Skeletal muscle cell (primary cell): Measurements from ENCODE around the gene APPL2.
"Not testable (repeated sequence)": the region's sequence is repeated elsewhere in the genome, so short reads cannot be mapped to it uniquely, and the experiment has no call there.

Source experiments
- DNase-seq: peaks from one replicate; pipeline ENCODE4 v3.0.0-alpha.2; 2010; ENCODE audit warnings: low read depth
- H3K4me3 ChIP-seq: 2 replicates; pipeline ENCODE4 v1.5.1; 2011; ENCODE audit warnings: low read depth, mild to moderate bottlenecking, control low read depth, low read length, moderate library complexity

Gene APPL2

DNA sequence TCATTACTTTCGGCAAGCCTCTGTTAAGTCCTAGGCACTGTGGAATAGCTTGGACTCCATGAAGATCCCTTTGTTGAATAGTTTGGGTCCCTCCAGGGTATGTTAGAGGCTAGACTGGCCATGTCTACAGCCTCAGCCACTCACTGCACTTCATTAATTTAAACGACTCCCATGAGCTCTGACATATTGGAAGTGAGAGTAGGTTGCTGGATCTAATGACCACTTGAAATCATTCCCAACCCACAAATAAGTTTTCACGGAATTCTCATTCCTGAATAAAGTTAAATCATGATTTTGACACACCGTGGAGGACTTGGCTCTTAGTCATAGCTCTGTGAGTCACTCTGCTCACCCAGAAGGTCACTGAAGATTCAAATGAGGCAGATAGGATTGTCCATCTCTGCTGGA is 21.4 kb upstream of the APPL2 start:
- no peak overlapping the region for H3K4me3 ChIP-seq
- DNase-seq: peak; percentile 75

DNA sequence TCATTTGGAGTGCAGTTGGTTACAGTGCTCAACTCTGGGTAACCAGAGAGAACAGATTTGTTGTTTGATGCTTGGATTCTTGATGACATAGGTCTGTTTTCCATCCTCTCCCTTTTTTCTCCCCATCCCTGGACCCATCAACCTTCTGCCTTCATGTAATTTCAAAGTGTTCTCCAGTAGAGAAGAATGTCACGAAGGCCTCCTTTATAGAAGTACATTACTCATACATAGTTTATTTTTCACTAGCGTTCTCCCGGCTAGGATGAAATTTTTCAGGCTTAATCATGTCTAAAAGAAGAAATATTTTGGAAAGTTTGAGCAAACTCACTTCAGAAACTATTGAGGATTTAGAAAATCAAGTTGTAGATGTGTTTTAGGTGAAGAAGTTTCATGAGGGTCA is 20.9 kb upstream of the APPL2 start:
- no peak overlapping the region for H3K4me3 ChIP-seq
- DNase-seq: peak; percentile 49

- DNase-seq, H3K4me3 ChIP-seq: not testable (repeated sequence)
These were observed 20.5 kb upstream of the APPL2 start for GRCh38 chr12:105256431-105256830.

DNA sequence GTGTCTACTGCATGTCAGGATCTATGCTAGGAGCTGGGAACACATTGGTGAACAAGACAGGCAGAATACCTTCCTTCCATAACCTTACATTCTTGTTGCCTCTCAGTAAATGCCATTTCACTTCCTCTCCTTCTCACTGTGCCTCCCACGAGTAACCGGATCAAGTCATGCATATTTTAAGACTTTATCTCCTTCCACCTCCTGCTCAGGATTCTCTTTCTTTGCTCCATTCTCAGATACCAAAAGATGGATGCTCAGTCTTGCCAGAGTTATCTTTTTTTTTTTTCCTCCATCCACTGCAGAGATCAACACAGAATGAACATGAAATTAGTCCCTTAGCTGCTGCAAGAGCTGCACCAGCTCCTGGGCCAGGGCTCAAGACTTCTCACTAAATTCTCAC is 20.0 kb upstream of the APPL2 start:
- H3K4me3 ChIP-seq: no peak overlapping the region
- no peak for DNase-seq

GRCh38 chr12:105253866-105254513 is 18.0 kb upstream of the APPL2 start:
- peak; percentile 33 for DNase-seq
- no peak overlapping the region for H3K4me3 ChIP-seq

DNA sequence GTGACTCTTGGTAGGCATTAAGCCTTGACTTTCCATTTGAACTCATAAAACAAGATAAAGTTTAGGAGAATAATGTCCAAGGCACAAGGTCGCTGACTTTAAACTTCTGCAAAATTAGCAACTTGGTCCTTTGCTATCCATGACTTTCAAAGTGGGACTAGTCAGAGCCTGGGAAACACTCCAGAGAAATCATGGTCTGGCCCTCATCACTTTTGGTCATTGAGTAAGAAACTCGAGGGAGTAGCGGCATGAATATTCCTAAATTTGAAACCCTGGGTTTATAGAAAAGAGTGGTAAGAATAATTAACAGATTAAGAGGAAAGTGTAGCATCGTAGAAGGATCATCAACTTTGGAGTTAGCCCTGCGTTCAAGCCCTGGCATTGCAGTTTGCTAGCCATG is 16.9 kb upstream of the APPL2 start:
- DNase-seq: no peak
- H3K4me3 ChIP-seq: no peak overlapping the region

- not testable (repeated sequence) for DNase-seq, H3K4me3 ChIP-seq
These were observed 9.9 kb upstream of the APPL2 start for GRCh38 chr12:105245776-105246427.

DNA sequence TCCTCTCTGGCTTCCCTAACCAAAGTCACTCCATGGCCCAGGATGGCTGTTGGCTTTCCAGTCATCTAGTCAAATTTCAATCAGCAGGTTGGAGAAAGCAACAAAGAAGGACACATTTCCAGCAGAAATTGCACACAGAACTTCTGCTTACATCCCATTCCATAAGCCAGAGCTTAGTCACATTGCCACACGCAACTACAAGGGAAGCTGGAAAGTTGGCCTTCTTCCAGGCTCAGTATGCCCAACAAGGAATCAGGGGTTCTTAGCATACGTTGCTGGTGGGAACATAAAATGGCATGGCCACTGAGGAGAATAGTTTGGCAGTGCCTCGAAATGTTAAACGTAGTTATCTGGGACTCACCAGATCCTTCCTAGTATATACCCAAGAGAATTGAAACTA is 9.3 kb upstream of the APPL2 start:
- DNase-seq: no peak
- no peak overlapping the region for H3K4me3 ChIP-seq

DNA sequence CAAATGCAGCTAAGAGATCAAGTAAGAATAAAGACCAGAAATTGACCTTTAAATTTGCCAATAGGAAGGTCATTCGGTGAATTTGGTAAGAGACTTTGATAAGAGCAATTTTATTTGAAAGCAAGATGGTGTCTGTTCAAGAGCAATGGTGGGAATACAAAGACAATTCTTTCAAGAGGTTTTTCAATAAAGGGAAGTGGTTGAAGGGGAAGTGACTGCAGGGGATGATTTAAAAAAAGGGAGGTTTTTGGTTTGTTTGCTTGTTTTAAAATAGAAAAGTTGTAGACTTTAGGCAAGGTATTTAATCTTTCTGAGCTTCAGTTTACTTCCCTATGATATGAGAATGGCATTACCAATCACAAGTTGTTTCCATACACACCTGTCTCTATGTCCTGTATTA is 4.3 kb upstream of the APPL2 start:
- DNase-seq: no peak
- no peak overlapping the region for H3K4me3 ChIP-seq

GRCh38 chr12:105239304-105239703 is 3.3 kb upstream of the APPL2 start:
- H3K4me3 ChIP-seq: no peak overlapping the region
- peak; percentile 30 for DNase-seq

- H3K4me3 ChIP-seq: no peak overlapping the region
- DNase-seq: no peak
These were observed 1.7 kb upstream of the APPL2 start for GRCh38 chr12:105237666-105238065.

GRCh38 chr12:105235281-105235731 is 668 bp downstream of the APPL2 start:
- no peak for DNase-seq
- H3K4me3 ChIP-seq: peak overlapping the region; percentile 75

GRCh38 chr12:105234197-105234596 is 1.8 kb downstream of the APPL2 start:
- no peak for DNase-seq
- H3K4me3 ChIP-seq: peak overlapping the region; percentile 75

DNA sequence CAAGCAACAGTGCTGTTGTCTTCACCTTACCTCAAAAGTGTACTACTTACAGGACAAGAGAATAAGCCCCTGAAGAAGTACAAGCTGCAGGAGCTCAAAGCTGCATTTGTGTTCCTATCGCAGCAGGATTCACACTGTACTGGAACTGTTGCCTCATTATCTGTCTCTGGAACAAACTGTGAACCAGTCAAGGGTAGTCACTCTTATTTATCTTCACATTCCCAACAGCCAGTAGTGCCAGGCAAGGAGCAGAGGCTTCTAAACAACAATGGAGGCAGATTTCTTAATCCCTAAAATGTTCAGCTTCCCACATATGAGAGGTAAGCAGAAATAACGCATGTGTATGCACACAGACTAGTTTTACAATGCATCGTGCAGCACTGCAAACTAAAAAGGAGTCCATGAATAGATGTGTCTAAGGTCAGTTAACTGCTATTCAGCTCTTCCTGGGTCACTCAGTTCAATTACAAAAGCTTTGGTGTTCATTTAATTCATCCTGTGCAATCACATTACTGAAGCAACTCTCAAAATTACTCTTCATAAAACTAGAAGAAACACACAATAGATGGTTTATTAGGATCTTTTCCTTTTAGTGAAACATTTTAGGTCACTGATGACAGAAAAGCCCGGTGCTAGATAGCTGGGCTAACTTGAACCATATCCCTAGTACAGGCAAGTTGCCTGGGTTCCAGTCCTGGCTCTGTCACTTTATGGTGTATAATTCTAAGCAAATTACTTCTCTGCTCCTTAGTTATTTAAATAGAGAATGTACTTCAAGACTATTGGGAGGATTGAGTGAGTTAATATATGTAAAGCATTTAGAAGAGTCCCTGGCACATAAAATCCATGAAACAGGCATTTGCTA is 2.7 kb downstream of the APPL2 start:
- no peak for DNase-seq
- no peak overlapping the region for H3K4me3 ChIP-seq

GRCh38 chr12:105231396-105231795 is 4.6 kb downstream of the APPL2 start:
- H3K4me3 ChIP-seq: no peak overlapping the region
- DNase-seq: no peak

DNA sequence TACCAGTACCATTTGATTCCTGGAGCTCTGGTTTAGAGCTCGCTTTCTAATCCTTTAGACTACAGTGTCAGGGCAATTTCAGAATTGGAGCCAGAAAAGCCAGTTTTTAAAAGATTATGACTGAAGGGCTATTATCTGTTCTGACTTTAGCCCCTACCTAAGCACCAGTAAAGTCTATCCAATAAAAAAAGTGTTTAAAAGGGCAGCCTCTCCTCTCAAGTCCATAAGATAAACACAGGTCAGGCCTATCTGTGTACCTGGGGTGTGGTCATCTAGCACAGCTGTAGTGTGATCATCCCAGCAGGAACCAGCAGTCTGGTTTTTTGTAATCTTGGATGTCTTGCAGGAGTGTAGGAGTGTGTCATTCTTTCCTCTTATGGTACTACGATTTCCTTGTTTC is 6.6 kb downstream of the APPL2 start:
- no peak overlapping the region for H3K4me3 ChIP-seq
- DNase-seq: no peak

DNA sequence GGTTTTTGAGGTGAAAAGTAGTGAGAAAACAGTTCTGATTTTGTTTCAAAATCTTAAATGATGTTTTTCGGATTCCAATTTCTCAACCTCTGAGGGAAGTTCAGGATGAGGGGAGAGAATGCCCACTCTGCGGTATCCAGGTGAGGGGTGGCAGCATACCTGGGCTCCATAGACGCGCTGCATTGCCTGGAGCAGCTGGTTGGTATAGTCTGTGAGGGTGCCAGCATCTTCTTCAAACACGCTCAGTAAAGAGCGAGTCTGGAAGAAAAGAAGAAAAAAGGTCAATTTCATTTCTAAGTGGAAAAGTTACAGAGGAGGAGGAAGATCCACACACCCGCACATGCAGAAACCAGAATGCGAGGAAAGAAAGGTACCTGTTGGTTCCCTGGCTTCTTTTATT is 7.0 kb downstream of the APPL2 start:
- H3K4me3 ChIP-seq: no peak overlapping the region
- no peak for DNase-seq

DNA sequence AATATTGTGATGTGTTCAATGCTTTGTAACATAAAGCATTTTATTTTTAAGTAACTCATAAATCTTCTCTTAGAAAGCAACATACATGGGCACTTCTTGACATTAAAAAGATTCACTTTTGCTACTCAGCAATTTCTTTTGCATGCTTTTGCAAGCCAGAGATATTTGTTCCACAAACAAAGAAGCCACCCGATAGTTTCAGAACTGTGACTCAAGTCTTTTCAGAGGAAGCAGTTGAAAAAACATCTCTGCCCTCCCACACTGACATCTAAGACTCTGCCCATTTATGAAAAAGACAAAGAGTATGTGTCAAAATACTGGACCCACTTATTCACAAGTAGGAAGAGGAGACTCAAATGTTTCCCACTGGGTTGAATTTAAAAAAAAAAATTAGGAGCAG is 7.5 kb downstream of the APPL2 start:
- H3K4me3 ChIP-seq: no peak overlapping the region
- DNase-seq: peak; percentile 55

DNA sequence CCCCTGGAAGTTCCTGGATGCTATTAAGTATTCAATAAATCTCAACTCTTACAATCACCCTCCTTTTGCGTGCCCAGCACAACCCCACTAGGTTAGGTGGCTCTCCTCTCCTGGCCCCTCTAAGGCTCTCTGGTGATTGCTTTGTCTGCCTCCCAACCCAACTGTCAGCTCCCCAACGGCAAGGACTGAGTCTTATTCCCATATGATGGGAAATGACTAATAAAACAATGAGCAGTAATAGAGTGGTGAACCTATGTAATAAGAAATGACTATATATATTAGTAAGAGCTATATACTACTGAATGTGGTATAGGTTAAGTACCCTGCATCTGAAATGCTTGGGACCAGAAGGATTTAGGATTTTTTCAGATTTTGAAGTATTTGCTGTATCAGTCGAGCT is 8.1 kb downstream of the APPL2 start:
- no peak overlapping the region for H3K4me3 ChIP-seq
- DNase-seq: no peak

GRCh38 chr12:105226219-105226618 is 9.8 kb downstream of the APPL2 start:
- peak; percentile 83 for DNase-seq
- peak overlapping the region; percentile 16 for H3K4me3 ChIP-seq
